GM18520 (cell line): Measurements from ENCODE around the gene MED16.
"Not testable (repeated sequence)": the region's sequence is repeated elsewhere in the genome, so short reads cannot be mapped to it uniquely, and the experiment has no call there.

Experiments
- ATAC-seq: cut with Tn5 transposase; IDR thresholded peaks from one replicate; pipeline ENCODE4 v1.9.1; 2021; ENCODE audit not compliant: unreplicated experiment

The MED16 gene

GRCh38 chr19:911197-912033 is 18.4 kb upstream of the MED16 start:
- no peak for ATAC-seq

DNA sequence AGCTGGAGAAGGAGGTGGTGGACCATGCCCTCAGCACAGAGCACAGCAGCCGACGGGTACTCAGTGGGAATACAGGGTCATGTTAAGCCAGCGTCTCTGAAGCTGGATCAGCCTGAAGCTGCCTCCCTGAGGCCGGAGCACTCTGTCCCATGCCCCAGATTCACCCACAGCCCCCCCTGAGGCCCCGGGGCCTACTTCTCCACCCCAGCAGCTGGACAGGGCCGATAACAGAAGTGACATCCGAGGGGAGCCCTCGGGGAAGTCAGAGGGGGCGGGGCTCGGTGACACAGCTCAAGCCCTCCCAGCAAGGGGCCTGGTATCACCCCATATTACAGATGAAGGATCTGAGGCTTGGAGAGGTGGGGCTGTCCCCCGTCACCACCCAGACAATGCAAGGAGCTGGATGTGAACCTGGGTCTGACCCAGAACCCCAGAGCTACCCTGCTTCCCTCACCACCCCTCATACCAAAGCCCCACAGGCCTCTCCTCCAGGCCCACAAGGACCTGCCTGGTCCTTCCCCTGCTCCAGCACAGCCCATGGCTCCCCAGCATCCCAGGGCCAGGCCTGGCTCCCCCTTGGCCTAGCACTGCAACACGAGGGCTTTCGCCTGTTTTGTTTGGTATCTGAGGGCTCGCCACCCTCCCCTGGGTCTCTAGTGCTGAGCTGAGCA is 14.3 kb upstream of the MED16 start:
- ATAC-seq: no peak

- no peak for ATAC-seq
Observed at GRCh38 chr19:906480-906879, 13.5 kb upstream of the MED16 start.

GRCh38 chr19:904545-904944 is 11.6 kb upstream of the MED16 start:
- ATAC-seq: no peak

GRCh38 chr19:903266-903797 is 10.3 kb upstream of the MED16 start:
- no peak for ATAC-seq

- no peak for ATAC-seq
Observed at GRCh38 chr19:902446-903226, 9.6 kb upstream of the MED16 start.

DNA sequence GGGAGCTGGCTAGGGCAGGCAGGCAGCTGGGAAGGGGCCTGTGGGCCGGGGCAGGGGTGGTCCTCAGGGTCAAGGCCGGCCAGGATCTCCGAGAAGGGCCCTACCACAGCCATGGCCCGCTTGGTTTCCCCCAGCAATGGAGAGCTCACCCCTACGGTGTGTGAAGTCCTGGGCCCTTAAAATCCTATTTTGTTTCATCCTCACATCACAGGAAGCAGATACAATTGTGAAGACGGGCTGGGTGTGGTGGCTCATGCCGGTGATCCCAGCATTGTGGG is 9.0 kb upstream of the MED16 start:
- no peak for ATAC-seq

DNA sequence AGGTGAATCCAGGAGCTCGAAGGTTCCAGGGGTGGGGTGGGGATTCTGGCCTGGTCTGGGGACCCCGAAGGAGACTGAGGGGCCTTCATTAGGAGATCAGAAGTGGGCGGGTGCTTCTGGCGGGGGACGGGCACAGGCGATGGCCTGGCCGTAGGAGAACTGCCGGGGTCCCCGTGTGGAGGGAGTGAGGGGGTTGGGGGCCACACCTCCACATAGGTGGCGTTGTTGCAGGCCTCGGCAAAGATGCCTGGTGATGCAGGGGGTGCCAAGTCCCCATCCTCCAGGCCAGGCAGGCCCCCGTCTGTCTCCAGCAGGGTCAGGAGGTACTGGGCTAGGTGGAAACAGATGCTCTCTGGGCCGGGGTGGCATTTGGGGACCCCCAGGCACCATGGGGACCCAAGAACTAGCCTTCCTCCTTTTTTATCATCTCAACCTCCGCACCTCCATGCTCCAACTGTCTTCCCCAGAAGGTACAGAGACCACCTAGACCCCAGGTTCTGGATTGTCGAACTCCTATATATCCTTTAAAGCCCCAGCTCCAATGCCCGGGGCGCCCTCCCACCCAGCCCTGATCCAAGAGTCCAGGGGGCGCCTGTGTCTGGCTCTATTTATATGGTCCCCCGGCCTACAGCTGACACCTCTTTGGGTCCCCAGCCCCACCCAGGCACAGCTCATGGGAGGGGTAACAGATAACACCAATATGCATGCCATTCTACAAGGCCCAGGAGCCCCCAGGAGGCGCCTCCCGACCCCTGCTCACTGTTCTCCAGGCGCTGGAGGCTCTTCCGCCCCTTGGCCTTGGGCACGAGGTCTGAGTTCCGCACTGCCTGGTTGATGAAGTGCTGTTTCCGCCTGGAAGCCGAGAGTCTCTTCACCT is 8.5 kb upstream of the MED16 start:
- no peak for ATAC-seq

DNA sequence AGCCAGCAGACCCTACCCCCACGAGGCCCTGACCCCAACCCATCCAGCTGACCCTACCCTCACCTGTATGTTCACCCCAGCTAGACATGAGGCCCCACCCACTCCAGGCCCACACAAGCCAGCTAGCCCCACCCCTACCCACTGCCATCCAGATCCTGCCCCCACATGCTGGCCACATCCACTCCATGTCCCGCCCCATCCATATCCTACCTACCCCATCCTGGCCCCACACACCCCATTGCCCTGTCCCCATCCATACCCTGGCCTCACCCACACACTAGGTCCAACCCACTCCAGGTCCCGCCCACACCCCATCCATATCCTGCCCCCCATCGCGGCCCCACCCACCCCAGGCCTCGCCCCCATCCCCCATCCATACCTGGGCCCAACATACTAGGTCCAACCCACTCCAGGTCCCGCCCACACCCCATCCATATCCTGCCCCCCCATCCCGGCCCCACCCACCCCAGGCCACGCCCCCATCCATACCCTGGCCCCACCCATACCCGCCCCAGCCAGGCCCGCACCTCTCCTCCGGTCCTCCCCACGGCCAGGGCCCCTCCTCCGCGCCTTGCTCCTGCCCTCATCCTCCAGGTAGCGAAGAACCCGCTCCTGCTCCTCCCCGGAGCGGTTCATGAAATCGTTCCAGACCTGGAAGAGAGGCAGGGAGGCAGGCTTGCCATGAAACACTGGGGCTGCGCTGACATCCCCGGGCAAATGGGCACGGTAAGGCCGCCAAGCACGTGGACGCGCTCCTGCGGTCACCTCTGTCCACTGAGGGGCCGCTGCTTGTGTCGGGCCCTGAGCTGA is 7.5 kb upstream of the MED16 start:
- no peak for ATAC-seq

- ATAC-seq: no peak
Observed at GRCh38 chr19:900043-900301, 7.0 kb upstream of the MED16 start.

DNA sequence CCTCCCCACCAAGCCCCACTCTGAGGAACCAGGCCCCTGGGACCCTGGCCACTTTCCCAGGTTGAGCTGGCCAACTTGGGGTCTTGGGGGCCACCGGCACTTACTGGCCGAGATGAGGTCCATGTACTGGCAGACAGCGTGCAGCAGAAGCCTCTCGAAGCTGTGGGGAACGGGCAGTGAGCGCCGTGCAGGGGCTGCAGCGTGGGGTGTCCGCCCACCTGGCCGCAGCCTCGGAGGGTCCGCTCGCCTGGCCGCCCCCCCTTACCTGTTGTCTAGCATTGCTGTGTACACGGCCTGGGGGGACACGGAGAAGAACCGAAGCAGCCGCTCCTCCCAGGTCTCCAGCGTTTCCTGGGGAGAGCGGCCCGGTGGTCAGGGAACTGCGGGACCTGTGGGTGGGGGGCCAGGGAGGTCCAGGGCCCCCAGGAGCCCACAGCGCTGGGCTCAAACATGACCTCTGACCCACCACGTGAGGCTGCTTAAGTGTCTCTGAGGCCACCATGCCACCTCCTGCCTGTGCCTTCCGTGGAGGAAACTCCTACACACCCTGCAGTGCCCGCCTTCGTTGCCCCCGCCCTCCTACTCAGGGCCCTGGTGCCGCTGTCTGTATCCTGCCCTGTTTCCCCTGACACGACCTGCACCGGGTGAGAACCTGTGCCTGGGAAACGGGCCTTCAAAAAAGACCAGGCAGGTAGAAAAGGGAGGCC is 6.5 kb upstream of the MED16 start:
- no peak for ATAC-seq

GRCh38 chr19:898663-899062 is 5.7 kb upstream of the MED16 start:
- no peak for ATAC-seq

DNA sequence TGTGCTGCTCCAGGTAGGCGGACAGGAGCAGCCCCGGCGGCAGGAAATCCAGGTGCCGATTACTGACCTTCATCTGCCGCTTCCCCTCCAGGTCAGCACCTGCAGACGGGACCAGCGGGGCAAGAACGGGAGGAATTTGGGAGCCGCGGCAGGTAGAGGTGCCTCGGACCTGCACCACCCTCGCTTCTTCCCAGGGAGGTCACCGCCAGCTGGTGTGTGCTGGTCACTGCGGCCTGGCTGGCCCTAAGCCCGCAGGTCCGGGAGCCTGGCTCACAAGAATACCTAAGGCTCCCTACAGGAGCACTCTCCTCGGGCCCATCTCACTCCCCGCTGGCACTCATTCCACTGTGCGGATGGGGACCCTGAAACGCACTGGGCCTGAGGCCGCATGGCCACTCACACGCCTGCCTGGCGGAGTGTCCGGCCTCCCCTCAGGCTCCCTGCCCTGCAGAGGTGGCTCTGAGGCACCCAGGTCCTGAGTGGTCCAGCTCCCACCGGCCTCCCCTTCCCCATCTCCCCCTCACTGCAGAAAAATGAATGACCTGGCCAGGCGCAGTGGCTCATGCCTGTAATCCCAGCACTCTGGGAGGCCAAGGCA is 4.6 kb upstream of the MED16 start:
- no peak for ATAC-seq

GRCh38 chr19:896999-897398 is 4.0 kb upstream of the MED16 start:
- ATAC-seq: no peak

GRCh38 chr19:896434-896833 is 3.4 kb upstream of the MED16 start:
- no peak for ATAC-seq

DNA sequence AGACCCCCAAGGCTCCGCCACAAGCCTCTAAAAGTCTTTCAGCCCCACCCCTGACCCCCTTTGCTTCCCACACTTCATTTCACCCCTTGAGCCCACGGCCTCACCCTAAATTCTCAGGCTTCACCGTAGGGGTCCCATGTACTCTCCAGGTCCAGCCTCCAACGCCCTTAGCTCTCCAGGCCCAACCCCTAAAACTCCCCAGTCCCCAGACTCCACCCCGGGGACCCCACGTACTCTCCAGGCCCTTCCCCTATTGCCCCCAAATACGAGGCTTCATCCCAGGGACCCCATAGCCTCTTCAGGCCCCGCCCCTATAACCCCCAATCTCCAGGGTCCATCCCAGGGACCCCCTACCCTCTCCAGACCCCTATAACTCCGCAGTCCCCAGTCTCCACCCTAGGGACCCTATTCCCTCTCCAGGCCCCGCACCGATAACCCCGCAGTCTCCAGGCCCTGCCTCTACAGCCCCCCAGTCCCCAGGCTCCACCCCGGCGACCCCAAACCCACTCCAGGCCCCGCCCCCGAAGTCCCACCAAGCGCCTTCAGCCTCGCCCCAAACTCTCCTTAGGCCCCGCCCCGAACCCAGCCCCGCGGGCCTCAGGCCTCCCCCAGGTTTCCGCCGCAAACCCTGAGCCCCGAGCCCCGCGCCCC is 619 bp downstream of the MED16 start:
- no peak for ATAC-seq

- not testable (repeated sequence) for ATAC-seq
Observed at GRCh38 chr19:891421-892200, 1.4 kb downstream of the MED16 start.

- no peak for ATAC-seq
Observed at GRCh38 chr19:890831-891230, 2.2 kb downstream of the MED16 start.
